NCI-H146 (cell line): ENCODE results near the gene KISS1R.
"Not testable (repeated sequence)": the region's sequence is repeated elsewhere in the genome, so short reads cannot be mapped to it uniquely, and the experiment has no call there.

Source experiments
- DNase-seq: peaks from one replicate; lab custom pipeline; 2025; lab: John Stamatoyannopoulos, UW

The KISS1R gene

GRCh38 chr19:953445-954271, 36.5 kb downstream of the KISS1R start:
- DNase-seq, result no peak

- DNase-seq, result no peak
These were observed 37.1 kb downstream of the KISS1R start for GRCh38 chr19:954272-954671.

GRCh38 chr19:954672-955494, 37.8 kb downstream of the KISS1R start:
- DNase-seq, result no peak

GRCh38 chr19:955803-956765, 39.0 kb downstream of the KISS1R start:
- no peak for DNase-seq

GRCh38 chr19:956766-957440, 39.8 kb downstream of the KISS1R start:
- DNase-seq, result no peak

DNA sequence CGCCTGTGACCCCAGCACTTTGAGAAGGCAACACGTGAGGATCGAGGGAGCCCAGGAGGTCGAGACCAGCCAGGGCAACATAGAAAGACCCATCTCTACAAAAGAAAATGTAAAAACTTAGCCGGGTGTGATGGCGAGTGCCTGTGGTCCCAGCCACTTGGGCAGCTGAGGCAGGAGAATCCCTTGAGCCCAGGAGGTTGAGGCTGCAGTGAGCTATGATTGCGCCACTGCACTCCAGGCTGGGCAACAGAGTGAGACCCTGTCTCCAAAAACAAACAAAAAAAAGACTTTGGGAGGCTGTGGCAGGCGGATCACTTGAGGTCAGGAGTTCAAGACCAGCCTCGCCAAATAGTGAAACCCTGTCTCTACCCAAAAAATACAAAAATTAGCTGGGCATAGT, 40.4 kb downstream of the KISS1R start:
- DNase-seq, result not testable (repeated sequence)

- DNase-seq, result no peak
These were observed 42.1 kb downstream of the KISS1R start for GRCh38 chr19:958967-959855.

GRCh38 chr19:960020-960419, 42.9 kb downstream of the KISS1R start:
- no peak for DNase-seq

- DNase-seq, result no peak
These were observed 43.4 kb downstream of the KISS1R start for GRCh38 chr19:960601-960938.

DNA sequence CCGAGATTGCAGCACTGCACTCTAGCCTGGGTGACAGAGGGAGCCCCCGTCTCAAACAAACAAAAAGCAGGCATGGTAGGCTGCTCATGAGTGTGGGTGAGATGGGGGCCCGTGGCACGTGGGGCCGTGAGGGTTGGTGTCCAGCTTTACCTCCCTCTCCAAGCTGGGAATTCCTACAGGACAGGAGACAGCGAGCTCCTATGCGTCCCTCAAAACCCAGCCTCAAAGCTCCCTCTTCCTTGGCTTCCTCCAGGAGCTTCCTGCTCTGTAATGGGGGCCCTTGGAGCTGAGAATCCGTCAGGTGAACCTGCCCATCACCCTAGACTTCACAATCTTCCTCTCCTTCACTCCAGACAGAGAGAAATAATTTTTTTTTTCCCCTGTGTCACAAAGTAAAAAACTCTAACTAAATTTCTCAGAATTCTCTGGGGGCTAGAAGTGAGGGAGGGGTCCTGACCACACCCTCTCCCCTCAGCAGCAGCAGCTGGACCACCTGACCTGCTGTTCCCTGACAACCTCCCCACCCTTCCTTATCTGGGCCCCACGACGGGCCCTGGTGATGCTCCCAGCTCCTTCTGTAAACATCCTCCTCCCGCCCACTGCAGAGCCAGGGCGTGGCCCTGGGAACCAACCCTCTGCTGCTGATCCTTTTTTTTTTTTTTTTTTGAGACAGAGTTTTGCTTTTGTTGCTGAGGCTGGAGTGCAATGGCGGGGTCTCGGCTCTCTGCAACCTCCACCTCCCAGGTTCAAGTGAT, 44.9 kb downstream of the KISS1R start:
- no peak for DNase-seq

- no peak for DNase-seq
These were observed 45.7 kb downstream of the KISS1R start for GRCh38 chr19:962683-963400.

DNA sequence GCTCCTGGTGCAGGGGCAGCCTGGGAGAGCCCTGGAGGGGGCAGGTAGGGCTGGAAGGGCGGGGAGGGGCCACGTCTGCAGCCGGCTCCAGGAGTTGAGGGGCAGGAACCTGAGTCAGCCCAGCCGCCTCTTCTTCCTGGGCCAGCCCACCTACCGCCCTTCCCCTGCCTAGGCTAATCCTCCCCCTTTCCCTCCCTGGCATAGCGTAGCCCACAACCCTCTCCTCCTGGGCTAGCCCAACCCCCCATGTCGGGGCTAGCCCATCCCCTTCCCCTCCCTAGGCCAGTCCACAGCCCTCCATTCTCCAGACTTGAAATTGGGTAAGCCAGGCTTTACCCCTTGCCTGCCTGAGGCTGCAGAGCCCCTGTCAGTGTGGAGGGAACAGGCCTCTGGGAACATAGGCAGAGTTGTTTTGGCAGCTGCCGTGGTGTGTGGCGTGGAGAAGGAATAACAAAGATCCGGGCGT, 46.4 kb downstream of the KISS1R start:
- DNase-seq, result no peak

- no peak for DNase-seq
These were observed 47.0 kb downstream of the KISS1R start for GRCh38 chr19:964116-964520.

- DNase-seq, result no peak
These were observed 47.9 kb downstream of the KISS1R start for GRCh38 chr19:964761-965694.

GRCh38 chr19:966485-967088, 49.5 kb downstream of the KISS1R start:
- DNase-seq, result no peak
